NCI-H2107 treated with DMSO at 0.1 percent for 48 hours (cell line): ENCODE data around the gene STK16.
A peak's percentile ranks its signal among the peaks of the same experiment; 100 is the strongest.
"Not testable (repeated sequence)": the region's sequence is repeated elsewhere in the genome, so short reads cannot be mapped to it uniquely, and the experiment has no call there.

Experiments used
- DNase-seq: peaks from one replicate; lab custom pipeline; 2025; ENCODE audit not compliant: unreplicated experiment; lab: John Stamatoyannopoulos, UW

The STK16 gene

DNA sequence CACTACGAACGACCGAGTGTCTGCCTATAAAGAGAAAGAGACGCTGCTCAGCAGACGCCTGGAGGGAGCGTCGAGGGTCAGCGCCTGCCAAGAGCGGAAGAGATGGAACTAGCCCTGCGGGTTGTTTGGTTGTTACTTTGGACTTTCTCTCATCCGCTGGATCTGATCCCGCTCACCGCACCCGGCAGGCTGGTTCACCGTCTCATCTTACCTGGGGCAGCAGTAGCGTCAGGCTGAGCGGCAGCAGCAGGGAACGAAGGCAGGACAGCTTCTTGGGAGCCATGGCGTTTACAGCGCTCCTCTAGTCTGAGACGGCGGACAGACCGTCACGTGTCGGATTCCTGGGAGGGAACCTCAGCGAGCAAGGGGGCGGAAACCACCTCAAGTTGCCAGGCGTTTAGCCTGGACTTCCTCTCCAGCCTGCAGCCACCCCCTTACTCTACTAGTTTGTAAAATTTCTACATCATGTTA, 2.0 kb upstream of the STK16 start:
- DNase-seq, result no peak

DNA sequence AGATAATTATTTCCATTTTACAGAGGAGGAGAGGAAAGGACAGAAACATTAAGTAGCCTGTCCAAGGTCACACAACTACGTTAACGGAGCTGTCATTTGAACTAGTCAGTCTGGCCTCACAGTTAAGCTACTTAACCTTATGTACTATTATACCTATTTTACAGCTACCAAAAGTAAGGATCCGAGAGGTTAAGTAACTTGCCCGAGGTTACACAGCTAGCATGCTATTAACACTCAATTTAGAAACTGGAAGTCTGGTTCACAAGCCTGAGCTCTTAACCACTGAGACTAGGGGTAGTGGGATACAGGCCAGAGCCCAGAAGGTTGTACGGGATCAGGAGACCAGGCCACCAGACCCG, 511 bp upstream of the STK16 start:
- DNase-seq, result no peak

DNA sequence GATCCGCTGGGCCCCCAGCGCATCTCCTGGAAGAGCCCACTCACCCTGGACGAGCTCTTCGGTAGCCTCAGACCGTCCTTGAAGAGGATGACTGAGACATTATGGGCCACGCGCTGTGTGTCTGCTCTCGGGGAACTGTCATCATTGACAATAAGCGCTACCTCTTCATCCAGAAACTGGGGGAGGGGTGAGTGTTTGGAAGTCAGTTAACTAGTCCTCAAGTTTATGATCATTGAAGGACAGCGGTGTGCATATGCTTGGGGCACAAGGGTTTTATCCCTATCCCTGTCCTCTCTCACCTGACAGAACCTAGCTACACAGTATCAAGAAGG, 586 bp downstream of the STK16 start:
- DNase-seq, result no peak

DNA sequence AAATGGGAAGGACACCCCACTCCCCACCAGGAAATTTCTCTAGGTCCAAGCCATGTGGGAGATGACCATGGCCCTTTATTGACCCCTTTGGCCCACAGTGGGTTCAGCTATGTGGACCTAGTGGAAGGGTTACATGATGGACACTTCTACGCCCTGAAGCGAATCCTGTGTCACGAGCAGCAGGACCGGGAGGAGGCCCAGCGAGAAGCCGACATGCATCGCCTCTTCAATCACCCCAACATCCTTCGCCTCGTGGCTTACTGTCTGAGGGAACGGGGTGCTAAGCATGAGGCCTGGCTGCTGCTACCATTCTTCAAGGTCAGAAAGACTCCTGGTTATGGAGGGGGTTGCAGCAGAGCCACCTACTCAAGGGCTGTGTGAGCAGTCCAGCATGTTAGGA, 1.3 kb downstream of the STK16 start:
- DNase-seq, result no peak

DNA sequence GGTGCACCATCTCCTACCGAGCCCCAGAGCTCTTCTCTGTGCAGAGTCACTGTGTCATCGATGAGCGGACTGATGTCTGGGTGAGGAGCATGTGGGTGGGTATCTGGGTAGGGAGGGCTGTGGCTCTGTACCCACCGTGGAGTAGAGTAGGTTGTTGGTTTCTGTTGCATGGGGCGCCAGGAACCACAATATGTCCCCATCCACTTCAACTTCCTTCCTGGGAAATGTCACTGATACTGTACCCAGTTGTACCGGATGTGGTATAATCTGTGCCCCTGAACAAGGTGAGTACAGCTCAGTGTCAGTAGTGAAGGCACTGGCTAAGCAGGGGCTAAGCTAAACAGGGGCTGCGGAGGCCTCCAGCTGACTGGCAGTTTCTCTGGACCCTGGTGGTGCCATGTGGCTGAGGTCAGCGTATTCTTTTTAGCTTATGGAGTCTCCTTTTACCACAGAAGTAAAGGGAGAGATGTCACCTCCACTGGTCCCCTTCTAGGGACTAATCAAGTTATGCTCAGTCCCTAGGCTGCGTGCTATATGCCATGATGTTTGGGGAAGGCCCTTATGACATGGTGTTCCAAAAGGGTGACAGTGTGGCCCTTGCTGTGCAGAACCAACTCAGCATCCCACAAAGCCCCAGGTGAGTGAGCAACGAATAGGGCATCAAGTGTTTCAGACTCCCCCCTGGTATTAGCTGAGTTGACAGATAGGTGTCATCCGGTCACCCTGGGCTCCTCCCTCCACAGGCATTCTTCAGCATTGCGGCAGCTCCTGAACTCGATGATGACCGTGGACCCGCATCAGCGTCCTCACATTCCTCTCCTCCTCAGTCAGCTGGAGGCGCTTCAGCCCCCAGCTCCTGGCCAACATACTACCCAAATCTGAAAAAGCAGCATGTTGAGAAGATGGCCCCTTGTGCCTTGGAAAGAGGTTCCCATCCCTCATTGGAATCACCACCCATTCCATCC, 2.7 kb downstream of the STK16 start:
- no peak for DNase-seq

DNA sequence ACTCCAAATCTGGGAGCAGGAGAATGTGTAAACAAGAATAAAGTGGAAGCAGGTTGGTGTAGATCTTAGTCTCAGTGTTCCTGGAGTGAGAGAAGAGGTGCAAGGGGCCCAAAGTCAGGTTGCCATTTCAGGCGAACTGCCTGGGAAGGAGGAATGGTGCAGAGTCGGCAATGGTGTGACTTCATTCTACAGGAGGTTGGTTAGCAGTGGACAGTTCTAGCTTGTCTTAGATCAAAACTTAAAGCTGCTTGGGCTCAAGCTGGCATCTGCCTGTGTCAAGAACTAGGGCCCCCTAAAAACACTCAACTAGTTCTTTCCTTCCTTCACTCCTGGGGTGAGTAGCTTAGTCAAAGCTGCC, 3.5 kb downstream of the STK16 start:
- no peak for DNase-seq

DNA sequence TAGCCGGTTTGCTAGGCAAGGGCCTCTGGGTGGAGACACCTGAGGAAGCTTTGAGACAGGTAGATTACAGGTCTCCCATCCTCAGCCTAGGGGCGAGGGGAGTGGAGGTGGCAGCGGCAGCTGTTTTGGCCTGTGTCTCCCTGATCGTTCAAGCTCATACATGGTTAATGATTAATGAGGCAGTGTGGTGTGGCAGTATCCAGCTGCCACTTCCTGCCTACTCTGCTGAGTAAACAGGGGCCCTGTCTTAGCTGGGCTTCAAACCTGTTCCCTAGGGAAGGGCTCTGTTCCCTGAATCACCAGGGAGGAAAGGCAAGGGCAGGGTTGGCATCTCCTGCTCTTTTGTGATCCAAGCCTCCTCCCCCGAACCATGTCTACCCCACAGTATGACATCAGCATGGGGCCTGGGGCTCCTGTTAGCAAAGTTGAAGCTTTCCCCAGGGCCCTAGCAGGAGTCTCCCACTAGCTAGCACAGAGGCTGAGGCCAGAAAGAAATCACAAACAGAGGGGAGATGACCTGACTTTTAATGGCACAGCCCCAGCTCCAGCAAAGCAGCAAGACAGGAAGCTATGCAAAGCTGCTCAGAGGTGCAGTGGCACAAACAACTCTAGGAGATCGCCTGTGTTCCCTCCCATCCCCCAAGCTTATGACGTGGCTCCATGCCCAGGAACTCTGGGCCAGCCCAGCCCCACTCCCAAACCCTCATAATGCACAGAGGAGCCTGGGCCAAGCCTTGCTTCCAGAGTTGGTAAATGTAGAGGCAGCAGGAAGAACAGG, 4.1 kb downstream of the STK16 start:
- peak; percentile 73 for DNase-seq

DNA sequence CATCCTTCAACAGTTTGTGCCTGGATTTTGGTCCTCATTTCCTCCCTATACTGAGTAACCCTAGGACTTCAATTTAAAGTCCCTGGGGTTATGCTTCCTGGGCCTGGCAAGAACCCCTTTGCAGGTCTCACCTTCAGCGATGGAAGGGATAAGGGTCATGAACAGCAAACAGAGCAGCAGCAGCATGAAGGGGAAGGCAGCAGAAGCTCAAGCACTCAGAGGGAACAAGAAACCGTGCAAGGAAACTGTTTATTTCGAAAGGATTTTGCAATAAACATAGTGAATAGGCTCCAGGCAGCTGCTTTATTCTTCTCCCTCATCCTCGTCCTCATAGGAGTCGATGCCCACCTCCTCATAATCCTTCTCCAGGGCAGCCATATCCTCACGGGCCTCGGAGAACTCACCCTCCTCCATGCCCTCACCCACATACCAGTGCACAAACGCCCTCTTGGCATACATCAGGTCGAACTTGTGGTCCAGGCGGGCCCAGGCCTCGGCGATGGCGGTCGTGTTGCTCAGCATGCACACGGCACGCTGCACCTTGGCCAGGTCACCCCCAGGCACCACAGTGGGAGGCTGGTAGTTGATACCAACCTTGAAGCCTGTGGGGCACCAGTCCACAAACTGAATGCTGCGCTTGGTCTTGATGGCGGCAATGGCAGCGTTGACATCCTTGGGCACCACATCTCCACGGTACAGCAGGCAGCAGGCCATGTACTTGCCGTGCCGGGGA, 4.9 kb downstream of the STK16 start:
- no peak for DNase-seq

DNA sequence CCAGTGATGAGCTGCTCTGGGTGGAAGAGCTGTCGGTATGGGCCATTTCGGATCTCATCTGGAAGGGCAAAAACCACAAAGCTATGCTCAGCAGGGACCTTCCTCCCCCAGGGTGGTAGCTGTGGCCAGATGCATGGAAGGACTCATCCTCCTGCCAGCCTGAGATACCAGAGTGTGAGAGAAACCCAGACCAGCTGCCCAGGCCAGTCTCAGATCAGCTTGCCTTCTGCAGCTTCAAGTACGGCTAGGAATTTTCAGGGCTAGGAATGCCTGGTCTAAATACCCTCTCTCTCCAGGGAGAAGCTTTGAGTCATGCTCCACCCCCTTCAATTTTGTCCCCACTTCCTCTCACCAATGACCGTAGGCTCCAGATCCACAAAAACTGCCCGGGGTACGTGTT, 6.4 kb downstream of the STK16 start:
- DNase-seq, result no peak

DNA sequence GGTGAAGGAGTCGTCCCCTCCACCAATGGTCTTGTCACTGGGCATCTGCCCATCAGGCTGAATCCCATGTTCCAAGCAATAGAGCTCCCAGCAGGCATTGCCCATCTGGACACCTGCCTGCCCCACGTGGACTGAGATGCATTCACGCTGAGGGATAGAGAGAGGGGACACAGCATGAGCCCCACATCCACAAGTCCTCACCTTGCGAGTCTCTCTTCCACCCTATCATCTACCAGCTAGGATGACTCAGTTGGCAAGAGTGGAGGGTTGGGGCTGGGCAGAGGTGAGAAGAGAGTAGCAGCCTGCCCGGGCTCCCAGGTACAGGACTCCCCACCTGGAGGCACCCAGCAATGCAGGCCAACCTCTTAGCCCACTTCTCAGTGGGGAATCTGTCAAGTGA, 6.8 kb downstream of the STK16 start:
- DNase-seq, result no peak

DNA sequence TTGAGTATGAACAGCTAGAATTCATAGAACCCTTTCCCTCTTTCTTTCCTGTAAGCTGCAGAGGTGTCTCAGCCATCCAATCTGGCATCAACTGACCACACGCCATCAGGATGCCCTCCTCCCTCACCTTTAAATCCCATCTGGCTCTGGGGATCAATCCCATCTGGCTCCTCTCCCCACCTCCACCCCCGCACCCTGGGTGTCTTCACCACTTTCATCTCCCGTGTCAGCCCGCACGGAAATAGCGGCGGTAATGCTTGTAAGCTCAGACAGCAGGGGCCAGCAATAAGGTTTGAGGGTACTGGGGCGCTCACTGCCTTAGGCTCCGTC, 7.3 kb downstream of the STK16 start:
- DNase-seq, result peak; percentile 37

DNA sequence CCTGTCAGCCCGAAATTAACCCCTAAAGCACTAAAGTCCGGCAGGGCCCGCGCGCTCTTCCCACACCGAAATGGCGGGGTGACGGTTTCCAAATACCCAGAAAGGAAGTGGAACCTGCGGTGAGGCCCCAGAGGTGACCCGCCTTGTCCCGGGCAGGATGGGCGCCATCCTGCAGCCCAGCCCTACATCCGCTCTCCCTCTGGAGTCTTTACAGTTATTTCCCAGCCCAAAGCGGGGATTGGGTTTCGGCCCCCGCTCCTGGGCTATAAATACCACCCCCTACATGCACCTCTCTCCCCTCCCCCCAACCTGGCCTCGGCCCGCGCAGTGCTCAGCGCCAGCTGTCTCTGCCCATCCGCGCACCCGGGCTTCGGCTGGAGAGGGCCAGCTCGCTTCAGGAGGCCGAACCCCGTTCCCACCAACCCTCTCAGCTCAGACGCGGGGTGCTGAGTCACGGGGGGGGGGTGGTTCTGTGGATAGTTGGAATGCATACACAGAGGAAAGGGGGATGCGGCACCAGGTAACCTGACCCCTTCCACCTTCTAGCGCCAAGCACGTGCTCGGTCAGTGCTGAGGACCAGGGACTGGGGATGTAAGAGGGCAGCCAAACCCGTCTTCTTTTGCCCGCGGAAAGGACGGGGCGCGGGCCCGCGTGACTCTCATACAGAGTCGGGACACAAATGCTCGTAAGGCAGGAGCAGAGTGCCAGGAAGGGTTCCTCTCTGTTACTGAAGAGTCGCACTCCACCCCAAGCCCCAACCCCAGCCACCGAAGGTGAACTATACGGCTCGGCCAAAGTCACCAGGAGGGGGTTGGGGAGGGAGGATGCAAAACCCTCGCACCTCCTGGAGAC, 7.8 kb downstream of the STK16 start, which contains the start of gene TUBA4B:
TSS of gene TUBA4B (plus strand) at position 344 of the 853 bp plus-strand sequence. CDS start at position 509, 165 bp downstream.
- no peak for DNase-seq

DNA sequence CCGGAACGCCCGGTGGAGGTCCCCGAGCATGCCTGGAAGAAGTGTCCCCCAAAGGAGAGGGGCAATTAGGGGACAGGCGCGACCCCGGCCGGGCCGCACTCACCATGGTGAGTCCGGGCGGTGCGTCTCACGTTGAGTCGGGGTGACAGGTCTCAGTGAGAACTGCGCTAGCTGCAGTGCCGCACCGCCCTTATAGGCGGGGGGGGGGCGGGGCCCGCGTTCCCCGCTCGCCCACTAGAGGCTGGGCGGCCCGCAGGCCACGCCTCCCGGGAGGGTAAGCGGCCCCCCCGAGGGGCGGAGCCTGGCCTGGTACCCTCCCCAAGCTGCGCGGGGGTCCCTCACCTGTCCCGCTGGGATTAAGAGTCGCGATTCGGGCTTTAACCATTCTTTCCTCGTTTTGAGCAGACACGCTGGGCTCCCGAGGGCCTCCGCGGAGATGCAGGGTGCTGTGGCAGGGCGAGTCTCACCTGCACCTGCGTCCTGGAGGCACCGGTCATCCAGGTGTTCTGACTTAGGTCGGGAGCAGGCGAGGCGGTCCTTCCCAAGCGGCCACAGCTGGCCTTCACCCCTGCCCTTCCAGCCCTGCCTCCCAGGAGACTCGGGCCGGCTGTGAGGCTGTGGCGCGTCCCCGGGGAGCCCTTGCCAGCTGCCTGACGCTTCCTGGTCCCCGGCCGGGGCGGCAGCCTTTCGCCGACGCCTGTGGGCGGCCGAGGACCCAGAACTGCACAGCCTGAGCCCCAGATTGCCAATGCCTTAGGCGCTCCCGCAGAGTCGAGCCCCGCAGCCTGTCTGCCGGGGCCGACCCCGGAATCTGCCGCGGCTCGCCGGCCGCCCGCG, 8.7 kb downstream of the STK16 start, which contains the start of gene TUBA4A:
TSS of gene TUBA4A (minus strand) at position 166 of the 837 bp plus-strand sequence. CDS start at position 106, 60 bp downstream.
- DNase-seq, result peak; percentile 9

DNA sequence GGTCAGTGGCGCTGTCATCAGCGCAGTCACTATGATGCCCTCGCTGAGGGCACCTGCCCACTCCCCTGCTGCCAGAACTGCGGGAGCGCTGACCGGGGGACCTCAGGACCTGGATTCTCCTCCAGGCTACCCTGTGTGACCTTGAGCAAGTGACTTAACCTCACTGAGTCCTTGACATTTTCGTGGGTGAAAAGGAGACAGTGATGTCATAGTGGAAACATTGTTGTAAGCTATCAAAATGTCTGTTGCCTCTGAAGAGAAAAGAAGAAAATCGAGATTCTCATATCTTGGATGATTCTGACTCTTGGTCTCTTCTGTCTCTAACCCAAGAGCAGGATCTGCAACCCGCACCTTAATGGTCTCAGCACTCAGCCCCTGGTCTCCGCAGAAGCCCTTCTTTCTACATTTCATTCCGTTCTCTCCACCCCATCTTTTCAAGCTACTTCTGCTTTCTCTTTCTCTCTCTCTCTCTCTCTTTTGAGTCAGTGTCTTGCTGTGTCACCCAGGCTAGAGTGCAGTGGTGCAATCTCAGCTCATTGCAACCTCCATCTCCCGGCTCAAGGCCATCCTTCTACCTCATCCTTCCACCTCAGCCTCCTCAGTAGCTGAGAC, 9.4 kb downstream of the STK16 start:
- no peak for DNase-seq

DNA sequence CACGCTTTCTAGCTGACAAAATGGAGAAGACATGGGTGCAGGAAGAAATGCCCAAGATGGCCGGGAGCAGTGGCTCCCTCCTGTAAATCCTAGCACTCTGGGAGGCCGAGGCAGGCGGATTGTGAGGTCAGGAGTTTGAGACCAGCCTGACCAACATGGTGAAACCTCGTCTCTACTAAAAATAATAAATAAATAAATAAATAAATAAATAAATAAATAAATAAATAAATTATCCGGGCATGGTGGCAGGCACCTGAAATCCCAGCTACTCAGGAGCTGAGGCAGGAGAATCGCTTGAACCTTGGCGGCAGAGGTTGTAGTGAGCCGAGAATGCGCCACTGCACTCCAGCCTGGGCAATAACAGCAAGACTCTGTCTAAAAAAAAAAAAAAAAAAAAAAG, 13.7 kb downstream of the STK16 start:
- not testable (repeated sequence) for DNase-seq

DNA sequence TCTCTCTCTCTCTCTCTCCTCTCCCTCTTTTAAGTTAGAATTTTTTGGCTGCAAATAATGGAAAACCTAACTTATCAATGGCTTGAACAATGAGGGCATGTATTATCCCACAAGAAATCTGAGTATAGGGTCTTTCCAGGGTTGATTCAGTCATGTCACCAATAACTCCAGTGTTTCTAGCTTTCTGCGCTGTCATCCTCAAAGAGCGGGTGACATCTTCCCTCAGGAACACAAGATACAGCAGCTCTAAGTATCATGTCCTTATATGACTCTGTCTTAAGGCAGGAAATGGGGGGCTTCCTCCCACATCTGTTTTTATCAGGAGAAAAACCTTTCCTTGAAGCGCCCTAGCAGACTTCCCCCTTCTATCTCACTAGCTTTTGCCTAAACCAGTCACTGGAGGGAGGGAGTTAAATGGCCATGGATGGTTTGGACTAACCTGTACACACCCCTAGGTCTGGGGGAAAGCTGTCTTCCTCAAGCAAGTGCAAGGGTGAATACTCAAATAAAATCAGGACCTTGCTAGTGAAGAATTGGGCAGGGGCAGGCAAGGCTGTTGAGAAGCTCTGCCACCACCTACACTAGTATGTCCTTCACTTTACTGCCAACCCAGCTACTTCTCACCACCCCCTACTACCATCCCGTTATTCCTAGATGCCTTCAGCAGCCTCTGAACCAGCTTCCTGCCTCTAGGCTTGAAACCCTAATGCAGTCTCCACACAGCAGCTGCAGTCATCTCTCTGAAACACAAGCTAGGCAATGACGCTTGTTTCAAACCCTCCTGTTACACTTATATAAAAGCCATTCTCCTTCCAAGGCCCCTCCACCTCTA, 16.0 kb downstream of the STK16 start:
- no peak for DNase-seq

DNA sequence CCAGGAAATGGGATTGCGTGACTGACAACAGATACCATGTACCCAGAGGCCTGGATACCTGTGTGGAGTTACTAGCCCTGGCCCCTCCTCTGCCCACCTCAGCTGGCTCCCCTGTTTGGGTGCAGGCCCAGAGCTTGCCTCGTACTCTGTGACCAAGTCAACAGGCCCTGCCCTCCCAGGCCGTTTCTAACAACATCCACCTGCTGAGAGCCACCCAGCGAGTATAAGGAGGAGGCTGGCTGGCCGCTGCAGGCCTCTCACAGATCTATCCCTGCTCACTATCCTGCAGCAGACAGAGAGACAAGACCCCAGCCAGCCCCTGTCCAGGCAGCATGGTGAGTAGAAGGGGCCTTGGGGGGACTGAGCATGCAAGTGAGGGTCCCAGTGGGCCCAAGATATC, 21.0 kb downstream of the STK16 start:
- no peak for DNase-seq

DNA sequence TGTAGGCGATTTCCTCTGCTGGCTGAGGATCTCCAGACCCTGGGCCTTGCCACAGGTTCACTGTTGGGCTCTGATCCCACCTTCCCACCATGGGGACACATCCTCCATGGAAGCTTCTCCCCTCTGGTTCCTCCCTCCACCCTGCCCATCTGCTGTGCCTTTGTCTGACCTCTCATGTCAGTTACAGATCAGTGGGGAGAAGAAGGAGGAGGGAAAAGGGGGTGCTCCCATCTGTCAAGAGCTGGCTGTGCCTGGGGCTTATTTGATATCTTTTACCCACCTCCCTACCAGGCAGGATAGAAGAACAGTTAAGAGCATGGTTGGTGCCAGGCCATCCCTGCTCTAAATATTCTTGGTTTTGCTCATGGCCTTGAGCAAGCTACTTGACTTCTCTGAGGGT, 21.6 kb downstream of the STK16 start:
- no peak for DNase-seq
